Upper lobe of right lung (tissue), 1 donor: ENCODE data around the gene LGALS14. TPM values are rescaled to one million over a fixed set of nuclear protein-coding genes. Genes with fewer than 3 reads are reported as not detected.

Experiments
- ATAC-seq: fragments of 200-7000 bp; cut with Tn5 transposase; one replicate; pipeline ENCODE4 v1.9.1; 2020; ENCODE audit warnings: mild to moderate bottlenecking, moderate library complexity
- DNase-seq: peaks from one replicate; pipeline ENCODE4 v3.0.0-alpha.2; 2020
- H3K27ac ChIP-seq: fragments of 200-600 bp; one replicate; pipeline ENCODE4 v1.8.0; 2022
- H3K27me3 ChIP-seq: fragments of 200-600 bp; one replicate; pipeline ENCODE4 v1.8.0; 2022; ENCODE audit warnings: mild to moderate bottlenecking
- H3K36me3 ChIP-seq: fragments of 200-600 bp; one replicate; pipeline ENCODE4 v1.8.0; 2022
- H3K4me1 ChIP-seq: fragments of 200-600 bp; one replicate; pipeline ENCODE4 v1.8.0; 2022
- H3K4me3 ChIP-seq: fragments of 200-600 bp; one replicate; pipeline ENCODE4 v1.8.0; 2022; ENCODE audit warnings: mild to moderate bottlenecking
- H3K9me3 ChIP-seq: fragments of 200-600 bp; one replicate; pipeline ENCODE4 v1.8.0; 2022
- CTCF ChIP-seq: fragments of 200-600 bp; IDR thresholded peaks from one replicate; pipeline ENCODE4 v1.8.0; 2022; ENCODE audit warnings: antibody characterized with exemption
- intact Hi-C: fragments of 100-400 bp; cut with DNase I; formaldehyde crosslinking; loops from one replicate; pipeline ENCODE4 v1.11.0; 2022
- total RNA-seq: library from RNA; stranded (reverse); fragmentation: NEBNext Ultra II Directional; extraction: Animal tissue kit (Norgen Biotek cat#: 25700); gene quantifications from one replicate; pipeline ENCODE4 v1.2.1, GENCODE V29; 2021
- donor health status: DM: no; HTN: yes; CAD: no; lungs with severe emphysema.

LGALS14 gene
- total RNA-seq, 1 donor from 2014 or later, result not detected

GRCh38 chr19:39679056-39679790, 25.1 kb upstream of the LGALS14 start:
- no peaks in the 10 kb centered on the region for H3K27me3 ChIP-seq
- ATAC-seq (peak; percentile 30), DNase-seq (no peak)
- no peak overlapping the region for H3K27ac ChIP-seq
- H3K4me3 ChIP-seq, result no peak overlapping the region
- H3K36me3 ChIP-seq, result no peaks in the 10 kb centered on the region
- TF ChIP-seq CTCF, result no peak
- no peaks in the 10 kb centered on the region for H3K9me3 ChIP-seq
- intact Hi-C loops, result loop anchor here (10.0 kb wide), 1 partner anchor 124 kb away; no protein-coding TSS in a partner anchor
- H3K4me1 ChIP-seq, result peaks cover 21% of the 10 kb centered on the region

DNA sequence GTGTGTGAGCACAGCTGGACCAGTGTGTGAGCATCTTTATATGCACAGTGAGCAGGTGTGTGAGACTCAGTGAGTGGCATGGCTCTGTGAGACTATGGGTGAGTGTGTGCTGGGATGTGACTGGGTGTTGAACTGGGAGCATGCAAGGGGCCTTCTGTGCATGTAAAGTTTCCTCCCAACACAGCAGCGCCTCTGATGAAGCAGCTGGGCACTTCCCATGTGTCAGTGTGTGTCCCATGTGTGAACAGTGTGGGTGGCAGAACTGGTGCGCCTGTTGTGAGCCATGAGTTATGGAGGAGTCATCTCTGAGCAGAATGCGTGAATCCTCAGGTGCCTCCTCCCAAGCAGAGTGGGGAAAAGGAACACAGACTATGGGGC, 24.5 kb upstream of the LGALS14 start:
- no peaks in the 10 kb centered on the region for H3K27me3 ChIP-seq

DNA sequence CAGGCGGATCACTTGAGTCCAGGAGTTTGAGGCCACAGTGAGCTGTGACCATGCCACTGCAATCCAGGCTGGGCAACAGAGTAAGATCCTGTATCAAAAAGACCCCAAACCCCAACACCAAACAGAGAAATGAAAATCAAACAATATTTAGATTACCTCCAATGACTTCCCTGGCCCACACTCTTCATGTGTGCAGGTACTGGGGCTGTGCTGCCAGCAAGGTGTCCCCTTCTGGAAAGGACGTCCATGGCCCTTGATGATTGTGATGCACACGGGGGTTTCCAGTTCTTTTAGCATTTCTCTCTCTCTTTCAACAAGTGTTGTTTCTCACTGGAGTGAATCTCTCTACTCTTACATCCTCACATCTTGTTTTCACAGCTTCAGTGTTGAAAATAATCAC, 23.7 kb upstream of the LGALS14 start:
- DNase-seq, result no peak
- Histone ChIP-seq H3K9me3 (no peaks in the 10 kb centered on the region), H3K4me1 (peaks cover 21% of the 10 kb centered on the region), H3K27me3 (no peaks in the 10 kb centered on the region), H3K36me3 (no peaks in the 10 kb centered on the region), H3K27ac (no peak overlapping the region), H3K4me3 (no peak overlapping the region)
- intact Hi-C loops, result no loop called here
- TF ChIP-seq CTCF, result no peak
- ATAC-seq, result no peak

More for the DNA sequence above, 24.5 kb upstream of the LGALS14 start:
- intact Hi-C loops, result loop anchor here (10.0 kb wide), 1 partner anchor 125 kb away; no protein-coding TSS in a partner anchor
- Histone ChIP-seq H3K27ac (no peak overlapping the region), H3K4me1 (peaks cover 21% of the 10 kb centered on the region), H3K4me3 (no peak overlapping the region), H3K9me3 (no peaks in the 10 kb centered on the region), H3K36me3 (no peaks in the 10 kb centered on the region)
- TF ChIP-seq CTCF, result no peak
- no peak for DNase-seq
- ATAC-seq, result no peak

DNA sequence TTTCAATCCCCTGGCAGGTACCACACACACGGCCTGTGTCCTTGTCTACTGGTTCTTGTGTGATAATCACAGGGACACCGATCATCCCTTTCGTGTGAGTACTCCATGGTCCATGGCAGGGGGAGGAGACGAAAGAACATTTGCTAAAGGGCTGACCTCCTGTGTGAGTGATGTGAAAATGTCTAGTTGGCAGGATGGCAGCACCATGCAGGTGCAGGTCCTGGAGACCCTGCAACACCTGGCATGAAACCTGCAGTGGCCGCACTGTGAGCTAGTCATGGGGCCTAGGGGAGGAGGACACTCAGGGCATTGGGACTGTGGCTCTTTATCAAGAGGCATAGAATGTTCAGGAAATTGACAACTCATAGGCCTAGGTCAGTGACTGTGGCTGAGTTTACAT, 22.9 kb upstream of the LGALS14 start:
- Histone ChIP-seq H3K9me3 (no peaks in the 10 kb centered on the region), H3K36me3 (no peaks in the 10 kb centered on the region), H3K4me1 (peaks cover 21% of the 10 kb centered on the region), H3K27ac (no peak overlapping the region), H3K27me3 (no peaks in the 10 kb centered on the region), H3K4me3 (no peak overlapping the region)
- ATAC-seq (no peak), DNase-seq (no peak)
- TF ChIP-seq CTCF, result no peak
- intact Hi-C loops, result no loop called here

GRCh38 chr19:39684267-39684666, 20.0 kb upstream of the LGALS14 start:
- intact Hi-C loops, result no loop called here
- H3K27me3 ChIP-seq, result no peaks in the 10 kb centered on the region
- no peaks in the 10 kb centered on the region for H3K36me3 ChIP-seq
- DNase-seq (no peak), ATAC-seq (no peak)
- H3K4me3 ChIP-seq, result no peak overlapping the region
- H3K9me3 ChIP-seq, result no peaks in the 10 kb centered on the region
- no peak overlapping the region for H3K27ac ChIP-seq
- no peak for TF ChIP-seq CTCF
- H3K4me1 ChIP-seq, result peaks cover 3% of the 10 kb centered on the region
